Measurements from ENCODE around the gene RELB. TPM values are rescaled to one million over a fixed set of nuclear protein-coding genes. Genes with fewer than 3 reads are reported as not detected.

Gene RELB
- total and polyA plus RNA-seq, 2 donors (not counting 3 experiments of a cell fraction or from before 2014, with no cell fraction given), result 13.2 to 14.4 TPM

DNA sequence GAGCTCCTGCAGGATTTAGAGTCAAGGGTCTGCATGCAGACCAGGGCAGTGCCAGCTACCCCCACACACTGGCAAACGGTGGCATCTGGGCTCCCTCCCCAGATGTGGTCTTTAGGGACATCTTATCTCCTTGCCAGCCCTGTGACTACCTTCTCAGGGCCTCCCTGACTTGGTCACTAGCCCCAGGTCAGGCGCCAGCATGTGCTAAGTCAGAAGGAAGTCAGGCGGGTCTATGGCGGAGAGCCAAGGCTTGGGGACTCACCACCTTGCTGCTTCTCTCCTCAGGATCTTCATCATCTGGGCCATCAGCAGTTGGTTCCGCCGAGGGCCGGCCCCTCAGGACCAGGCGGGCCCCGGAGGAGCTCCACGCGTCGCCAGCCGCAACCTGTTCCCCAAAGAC is 28.5 kb upstream of the RELB start:
- TF ChIP-seq POLR2AphosphoS5 (IDR thresholded peaks at IDR 0.05; ENCODE audit: insufficient read depth, low read depth, low read length) (no peak), POLR2A (IDR thresholded peaks at IDR 0.05; ENCODE audit: low read depth, low read length) (no peak), EZH2 (IDR thresholded peaks at IDR 0.05; ENCODE audit: borderline replicate concordance, low read depth, low read length, severe bottlenecking) (no peak), FOS (IDR thresholded peaks at IDR 0.05; ENCODE audit: borderline replicate concordance, insufficient read depth, low read length) (no peak), MYC (IDR thresholded peaks at IDR 0.05; ENCODE audit: low read depth, low read length) (no peak), JUN (IDR thresholded peaks at IDR 0.05; ENCODE audit: borderline replicate concordance, insufficient read depth, insufficient read length, low read depth) (no peak)
- TF ChIP-seq, protein P1, sequence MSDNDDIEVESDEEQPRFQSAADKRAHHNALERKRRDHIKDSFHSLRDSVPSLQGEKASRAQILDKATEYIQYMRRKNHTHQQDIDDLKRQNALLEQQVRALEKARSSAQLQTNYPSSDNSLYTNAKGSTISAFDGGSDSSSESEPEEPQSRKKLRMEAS (IDR thresholded peaks at IDR 0.05; ENCODE audit: insufficient read depth, insufficient read length), result no peak
- TF ChIP-seq, protein P2, sequence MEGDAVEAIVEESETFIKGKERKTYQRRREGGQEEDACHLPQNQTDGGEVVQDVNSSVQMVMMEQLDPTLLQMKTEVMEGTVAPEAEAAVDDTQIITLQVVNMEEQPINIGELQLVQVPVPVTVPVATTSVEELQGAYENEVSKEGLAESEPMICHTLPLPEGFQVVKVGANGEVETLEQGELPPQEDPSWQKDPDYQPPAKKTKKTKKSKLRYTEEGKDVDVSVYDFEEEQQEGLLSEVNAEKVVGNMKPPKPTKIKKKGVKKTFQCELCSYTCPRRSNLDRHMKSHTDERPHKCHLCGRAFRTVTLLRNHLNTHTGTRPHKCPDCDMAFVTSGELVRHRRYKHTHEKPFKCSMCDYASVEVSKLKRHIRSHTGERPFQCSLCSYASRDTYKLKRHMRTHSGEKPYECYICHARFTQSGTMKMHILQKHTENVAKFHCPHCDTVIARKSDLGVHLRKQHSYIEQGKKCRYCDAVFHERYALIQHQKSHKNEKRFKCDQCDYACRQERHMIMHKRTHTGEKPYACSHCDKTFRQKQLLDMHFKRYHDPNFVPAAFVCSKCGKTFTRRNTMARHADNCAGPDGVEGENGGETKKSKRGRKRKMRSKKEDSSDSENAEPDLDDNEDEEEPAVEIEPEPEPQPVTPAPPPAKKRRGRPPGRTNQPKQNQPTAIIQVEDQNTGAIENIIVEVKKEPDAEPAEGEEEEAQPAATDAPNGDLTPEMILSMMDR (IDR thresholded peaks at IDR 0.05; ENCODE audit: extremely low read depth in 1 of 2, insufficient read depth in 1 of 2, low read depth in 1 of 2, low read length in 2 of 2), result no peak
- intact Hi-C loops (cut with micrococcal nuclease), result no loop called here
- H3K27me3 ChIP-seq (ENCODE audit: control insufficient read depth in 2 of 2, insufficient read depth in 2 of 2, low read length in 2 of 2), result no peaks in the 10 kb centered on the region
- ChIA-PET CTCF (no interaction called here), POLR2A (no interaction called here)
- no peaks in the 10 kb centered on the region for H3K79me2 ChIP-seq (ENCODE audit: control insufficient read depth, insufficient read depth, low read length)
- no peak overlapping the region for H2AFZ ChIP-seq (ENCODE audit: low read depth, low read length)
- H3K4me3 ChIP-seq (replicated peaks in 1 of 3; ENCODE audit: insufficient read depth in 1 of 3, low read depth in 1 of 3, low read length in 3 of 3), result no peak overlapping the region
- H3K4me2 ChIP-seq (ENCODE audit: insufficient read depth, low read length), result no peak overlapping the region
- FAIRE-seq (no peak), DNase-seq (ENCODE audit: low read depth, low spot score) (no peak)
- H3K9me3 ChIP-seq (replicated peaks; ENCODE audit: control insufficient read depth, insufficient read depth, low read length), result no peaks in the 10 kb centered on the region
- H3K27ac ChIP-seq (ENCODE audit: insufficient read depth, low read depth, low read length), result no peak overlapping the region
- dilution Hi-C loops (cut with MboI; ENCODE audit: extremely low pct_ligation_motif_present, low sequenced_read_pairs), result no loop called here
- no TSS peak for BruUV-seq (replicated peaks)
- H3K9ac ChIP-seq (replicated peaks; ENCODE audit: extremely low read depth, insufficient read depth, low read length), result no peak overlapping the region
- peaks cover 13 to 41% of the 10 kb centered on the region in 2 experiments for H3K36me3 ChIP-seq (ENCODE audit: control insufficient read depth in 2 of 2, extremely low read depth in 1 of 2, insufficient read depth in 2 of 2, low read length in 2 of 2)
- H4K20me1 ChIP-seq (replicated peaks; ENCODE audit: control insufficient read depth, extremely low read depth, insufficient read depth, low read length), result no peaks in the 10 kb centered on the region
- no peaks in the 10 kb centered on the region for H3K9me1 ChIP-seq (replicated peaks; ENCODE audit: control insufficient read depth, extremely low read depth, insufficient read depth, low read length)
- no peaks in the 10 kb centered on the region for H3K4me1 ChIP-seq (ENCODE audit: control insufficient read depth, extremely low read depth, insufficient read depth, low read length)
